ENCODE data around the gene SMARCD1.

- TF ChIP-seq POLR2AphosphoS5 (IDR thresholded peaks at IDR 0.05; ENCODE audit: low read depth, low read length): no peak
- TF ChIP-seq REST (IDR thresholded peaks at IDR 0.05; ENCODE audit: insufficient read depth in 1 of 2, low read depth in 2 of 2, low read length in 2 of 2): no peak
- no peak for TF ChIP-seq TAF1 (IDR thresholded peaks at IDR 0.05; ENCODE audit: borderline replicate concordance, insufficient read depth, low read length)
These were observed 34.6 kb upstream of the SMARCD1 start for GRCh38 chr12:50050410-50051098.

Data from PFSK-1 (cell line).